Measurements from ENCODE around the gene TERF2IP. TPM values are rescaled to one million over a fixed set of nuclear protein-coding genes. Genes with fewer than 3 reads are reported as not detected.

The TERF2IP gene, protein sequence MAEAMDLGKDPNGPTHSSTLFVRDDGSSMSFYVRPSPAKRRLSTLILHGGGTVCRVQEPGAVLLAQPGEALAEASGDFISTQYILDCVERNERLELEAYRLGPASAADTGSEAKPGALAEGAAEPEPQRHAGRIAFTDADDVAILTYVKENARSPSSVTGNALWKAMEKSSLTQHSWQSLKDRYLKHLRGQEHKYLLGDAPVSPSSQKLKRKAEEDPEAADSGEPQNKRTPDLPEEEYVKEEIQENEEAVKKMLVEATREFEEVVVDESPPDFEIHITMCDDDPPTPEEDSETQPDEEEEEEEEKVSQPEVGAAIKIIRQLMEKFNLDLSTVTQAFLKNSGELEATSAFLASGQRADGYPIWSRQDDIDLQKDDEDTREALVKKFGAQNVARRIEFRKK
- 128 TPM for total RNA-seq

GRCh38 chr16:75647492-75648264 is at the start of gene TERF2IP, which contains the start of gene KARS1:
Gene TERF2IP (plus strand): TSS chr16:75647773. CDS start chr16:75647883, 110 bp downstream.
Gene KARS1 (minus strand): TSS chr16:75647665. CDS start chr16:75647639, 26 bp downstream.

DNA sequence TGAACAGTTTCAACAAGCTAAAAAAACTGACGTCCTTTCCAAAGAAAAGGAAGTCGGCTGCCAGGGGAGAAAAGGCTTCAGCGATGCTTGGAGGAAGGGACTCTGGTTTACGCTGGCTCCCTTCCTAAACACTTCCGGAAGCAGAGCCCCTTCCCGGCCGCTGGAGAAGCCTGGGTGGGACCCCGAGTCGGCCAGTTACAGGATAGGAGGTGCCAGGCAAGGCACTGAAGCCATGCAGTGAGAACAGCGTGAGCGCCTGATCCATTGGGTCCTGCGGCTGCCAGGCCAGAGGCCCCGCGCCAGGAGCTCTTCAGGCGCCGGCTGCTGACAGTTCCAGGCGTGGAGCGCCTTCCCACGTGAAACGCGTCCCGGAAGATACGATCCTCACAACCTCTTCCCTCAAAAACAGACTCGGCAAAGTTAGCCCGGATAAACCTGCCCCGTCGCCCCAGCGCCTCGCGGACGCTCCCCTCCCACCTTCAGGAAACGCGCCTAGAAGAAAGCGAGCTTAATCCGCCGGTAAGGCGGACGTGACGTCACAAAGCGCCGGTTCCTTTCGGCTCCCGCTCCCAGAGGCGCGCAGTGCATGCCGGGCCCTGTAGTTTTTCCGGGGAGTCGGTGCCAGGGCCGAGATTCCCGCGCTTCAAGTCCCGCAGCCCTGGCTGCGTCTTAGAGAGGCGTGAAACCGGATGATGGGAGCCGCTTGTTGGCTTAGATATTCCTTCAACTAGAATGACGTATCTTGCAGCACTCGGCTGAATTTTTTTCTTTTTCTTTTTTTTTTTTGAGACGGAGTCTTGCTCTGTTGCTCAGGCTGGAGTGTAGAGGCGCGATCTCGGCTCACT is 24.6 kb upstream of the TERF2IP start, which contains the start of gene ADAT1:
Gene ADAT1 (minus strand): TSS at position 521 of the 845 bp plus-strand sequence. CDS start 2,482 bp downstream, outside the sequence.

GRCh38 chr16:75676909-75677308 is 29.3 kb downstream of the TERF2IP start, which contains the start of gene CPHXL2:
Gene CPHXL2 (minus strand): TSS chr16:75677009. CDS start chr16:75676999, 10 bp downstream.

DNA sequence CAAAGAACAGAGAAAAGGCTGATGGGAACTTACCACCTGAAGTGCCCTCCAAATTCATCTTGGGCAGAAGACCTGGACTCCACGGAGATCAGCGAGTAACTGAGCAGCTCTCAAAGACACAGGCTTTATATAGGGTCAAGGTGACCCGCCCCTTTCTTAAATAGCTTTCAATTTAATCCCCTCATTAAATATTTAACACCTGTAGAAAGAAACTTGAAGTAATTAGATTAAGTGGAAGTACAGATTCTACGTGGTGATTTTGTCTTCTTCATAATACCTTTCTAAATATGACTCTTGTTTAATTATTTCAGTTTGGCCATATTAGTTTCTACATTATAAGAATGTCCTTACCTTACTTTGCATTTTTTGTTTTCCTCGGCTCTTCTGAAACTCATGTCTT is 53.8 kb downstream of the TERF2IP start, which contains the start of gene DUXB:
Gene DUXB (minus strand): TSS at position 101 of the 400 bp plus-strand sequence. CDS start 43 bp downstream, at position 58.

Small RNA genes lying within 50 kb of the gene (small RNA-seq; reads per million reads assigned to genes)
- gene RN7SL520P (ENCODE audit: low replicate concordance) = not detected

Other genes starting within 250 kb of the TERF2IP start
- gene CFDP1, start 214.3 kb upstream of the TERF2IP start, total RNA-seq = 97.7 TPM
- 23.2 TPM for gene TMEM170A, start 183.1 kb upstream of the TERF2IP start, total RNA-seq
- 0.94 TPM for gene CHST6, start 152.3 kb upstream of the TERF2IP start, total RNA-seq
- gene CHST5, start 111.7 kb upstream of the TERF2IP start, total RNA-seq = 0.94 TPM
- 20.7 TPM for gene TMEM231, start 91.5 kb upstream of the TERF2IP start, total RNA-seq
- gene GABARAPL2, start 81.4 kb upstream of the TERF2IP start, total RNA-seq = 75.7 TPM
- gene ADAT1, start 24.5 kb upstream of the TERF2IP start, total RNA-seq = 125 TPM
- 80.8 TPM for gene KARS1, start 108 bp upstream of the TERF2IP start, total RNA-seq
- gene CPHXL2, start 29.2 kb downstream of the TERF2IP start, total RNA-seq = not detected
- not detected for gene DUXB, start 53.7 kb downstream of the TERF2IP start, total RNA-seq
- not detected for gene CPHXL, start 78.7 kb downstream of the TERF2IP start, total RNA-seq